Ishikawa (cell line): Measurements from ENCODE around the gene BLOC1S6.

Experiments used
- CEBPB ChIP-seq: IDR thresholded peaks from 2 replicates; pipeline ENCODE4 v1.6.1; 2012
- CREB1 ChIP-seq: IDR thresholded peaks from 2 replicates; pipeline ENCODE4 v1.6.1; 2012; ENCODE audit warnings: low read depth
- EP300 ChIP-seq: IDR thresholded peaks from 2 replicates; pipeline ENCODE4 v1.6.1; 2012; ENCODE audit warnings: borderline replicate concordance
- NFIC ChIP-seq: IDR thresholded peaks from 2 replicates; pipeline ENCODE4 v1.6.1; 2012
- RAD21 ChIP-seq: IDR thresholded peaks from 2 replicates; pipeline ENCODE4 v1.6.1; 2012; ENCODE audit warnings: low read depth
- REST ChIP-seq: IDR thresholded peaks from 2 replicates; pipeline ENCODE4 v1.6.1; 2012; ENCODE audit warnings: low read depth, mild to moderate bottlenecking
- TEAD4 ChIP-seq: IDR thresholded peaks from 2 replicates; pipeline ENCODE4 v1.6.1; 2012
- USF1 ChIP-seq: IDR thresholded peaks from 2 replicates; pipeline ENCODE4 v1.6.1; 2012
- YY1 ChIP-seq: IDR thresholded peaks from 2 replicates; pipeline ENCODE4 v1.6.1; 2012; ENCODE audit warnings: low read depth
- ZBTB7A ChIP-seq: IDR thresholded peaks from 2 replicates; pipeline ENCODE4 v1.6.1; 2012; ENCODE audit warnings: low read depth
- TF ChIP-seq, protein P1 (sequence below): IDR thresholded peaks from 2 replicates; pipeline ENCODE4 v1.6.1; 2012

DNA sequence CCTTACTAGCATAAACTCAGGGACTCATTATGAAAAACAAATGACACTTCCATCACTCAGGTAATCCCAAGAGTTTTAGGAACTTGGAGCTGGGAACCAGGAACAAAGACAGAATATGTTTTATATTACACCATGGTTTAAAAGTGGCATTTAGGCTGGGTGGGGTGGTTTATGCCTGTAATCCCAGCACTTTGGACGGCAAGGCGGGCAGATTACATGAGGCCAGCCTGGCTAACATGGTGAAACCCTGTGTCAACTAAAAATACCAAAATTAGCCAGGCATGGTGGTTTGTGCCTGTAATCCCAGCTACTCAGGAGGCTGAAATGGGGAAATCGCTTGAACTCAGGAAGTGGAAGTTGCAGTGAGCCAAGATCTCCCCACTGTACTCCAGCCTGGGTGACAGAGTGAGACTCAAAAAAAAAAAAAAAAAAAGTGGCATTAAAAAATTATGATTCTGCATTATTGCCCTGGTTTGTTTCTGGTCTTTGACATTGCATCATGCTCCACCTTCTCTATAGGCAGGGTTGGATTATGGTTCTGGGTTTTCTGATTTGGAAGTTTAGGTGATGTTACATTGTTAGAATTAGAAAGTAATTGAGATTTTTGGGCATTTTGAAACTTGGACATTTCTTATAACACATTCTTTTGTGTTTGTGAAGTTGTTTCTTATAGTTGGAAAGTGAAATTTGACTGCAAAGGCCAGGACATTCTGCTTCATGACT is 66.7 kb downstream of the BLOC1S6 start:
- TF ChIP-seq, protein P1, sequence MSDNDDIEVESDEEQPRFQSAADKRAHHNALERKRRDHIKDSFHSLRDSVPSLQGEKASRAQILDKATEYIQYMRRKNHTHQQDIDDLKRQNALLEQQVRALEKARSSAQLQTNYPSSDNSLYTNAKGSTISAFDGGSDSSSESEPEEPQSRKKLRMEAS = no peak
- TF ChIP-seq RAD21 = no peak
- no peak for TF ChIP-seq ZBTB7A
- no peak for TF ChIP-seq YY1
- no peak for TF ChIP-seq EP300
- TF ChIP-seq TEAD4 = no peak
- TF ChIP-seq CEBPB = no peak
- TF ChIP-seq USF1 = no peak
- no peak for TF ChIP-seq CREB1
- no peak for TF ChIP-seq NFIC
- TF ChIP-seq REST = no peak
